HEK293T (cell line): ENCODE results near the gene RANBP3L.

Source experiments
- CTCF ChIA-PET: fragments of 350-600 bp; formaldehyde crosslinking; extraction: SDS; loops from one replicate; lab custom pipeline; 2021; ENCODE audit warnings: antibody characterized with exemption, inconsistent platforms; lab: Yijun Ruan, JAX
- POLR2A ChIA-PET: fragments of 350-600 bp; formaldehyde crosslinking; extraction: SDS; loops from one replicate; lab custom pipeline; 2020; ENCODE audit warnings: antibody characterized with exemption, inconsistent platforms; lab: Yijun Ruan, JAX
- DNase-seq: peaks from one replicate; pipeline ENCODE4 v3.0.0; 2012; ENCODE audit warnings: mixed read lengths; ENCODE audit errors: extremely low spot score
- ARNT ChIP-seq: fragments of 450-650 bp; IDR thresholded peaks from 2 replicates; pipeline ENCODE4 v1.6.1; 2017; ENCODE audit warnings: mild to moderate bottlenecking
- BHLHE40 ChIP-seq: fragments of 450-650 bp; IDR thresholded peaks from 2 replicates; pipeline ENCODE4 v1.6.1; 2016; ENCODE audit warnings: mild to moderate bottlenecking, moderate library complexity, borderline replicate concordance
- CTBP1 ChIP-seq: fragments of 450-650 bp; IDR thresholded peaks from 2 replicates; pipeline ENCODE4 v1.6.1; 2016; ENCODE audit warnings: borderline replicate concordance
- ELF4 ChIP-seq: fragments of 450-650 bp; IDR thresholded peaks from 2 replicates; pipeline ENCODE4 v1.6.1; 2017; ENCODE audit warnings: antibody characterized with exemption
- FOXA1 ChIP-seq: fragments of 450-650 bp; IDR thresholded peaks from 2 replicates; pipeline ENCODE4 v1.6.1; 2016; ENCODE audit warnings: mild to moderate bottlenecking
- FOXK2 ChIP-seq: fragments of 450-650 bp; IDR thresholded peaks from 2 replicates; pipeline ENCODE4 v1.6.1; 2016; ENCODE audit warnings: mild to moderate bottlenecking
- FOXM1 ChIP-seq: fragments of 450-650 bp; IDR thresholded peaks from 2 replicates; pipeline ENCODE4 v1.6.1; 2017; ENCODE audit warnings: mild to moderate bottlenecking, borderline replicate concordance
- HDGF ChIP-seq: fragments of 450-650 bp; IDR thresholded peaks from 2 replicates; pipeline ENCODE4 v1.6.1; 2017; ENCODE audit warnings: antibody characterized with exemption, borderline replicate concordance
- L3MBTL2 ChIP-seq: fragments of 450-650 bp; conservative IDR thresholded peaks from 2 replicates; pipeline ENCODE4 v1.6.1; 2016; ENCODE audit warnings: mild to moderate bottlenecking
- LEF1 ChIP-seq: fragments of 450-650 bp; IDR thresholded peaks from 2 replicates; pipeline ENCODE4 v1.6.1; 2017; ENCODE audit warnings: mild to moderate bottlenecking, borderline replicate concordance
- NFRKB ChIP-seq: fragments of 450-650 bp; IDR thresholded peaks from 2 replicates; pipeline ENCODE4 v1.6.1; 2016; ENCODE audit warnings: mild to moderate bottlenecking, moderate library complexity
- SP1 ChIP-seq: fragments of 450-650 bp; IDR thresholded peaks from 2 replicates; pipeline ENCODE4 v1.6.1; 2017
- SUZ12 ChIP-seq: fragments of 450-650 bp; IDR thresholded peaks from 2 replicates; pipeline ENCODE4 v1.6.1; 2016; ENCODE audit warnings: mild to moderate bottlenecking
- TARDBP ChIP-seq: fragments of 450-650 bp; IDR thresholded peaks from 2 replicates; pipeline ENCODE4 v1.6.1; 2016
- ZNF384 ChIP-seq: fragments of 450-650 bp; IDR thresholded peaks from 2 replicates; pipeline ENCODE4 v1.6.1; 2016
- TF ChIP-seq, protein P1 (sequence below): fragments of 450-650 bp; IDR thresholded peaks from 2 replicates; pipeline ENCODE4 v1.6.1; 2016

RANBP3L gene

DNA sequence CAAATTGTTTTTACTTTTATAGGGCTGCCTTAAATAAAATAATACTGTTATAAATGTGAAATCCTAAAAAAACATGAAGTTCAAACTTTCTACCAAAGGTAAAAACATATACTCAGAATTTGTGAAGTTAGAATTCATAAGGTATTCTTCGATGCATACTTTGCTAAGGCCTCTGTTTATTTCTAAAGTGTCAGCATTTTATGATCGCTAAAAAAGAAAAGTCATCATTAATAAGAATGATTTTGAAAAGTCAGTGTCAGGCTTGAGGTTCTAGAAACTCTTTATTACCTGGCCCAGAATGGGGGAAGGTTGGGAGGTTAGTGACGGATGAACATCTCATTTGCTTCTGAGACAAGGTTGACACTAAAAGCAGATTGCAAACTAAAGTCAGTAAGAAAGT lies 33.8 kb downstream of the RANBP3L start:
- TF ChIP-seq HDGF (no peak), TARDBP (no peak), ZNF384 (no peak), ELF4 (no peak), L3MBTL2 (no peak), ARNT (no peak), FOXA1 (no peak), CTBP1 (no peak), LEF1 (no peak)
- no peak for DNase-seq
- CTCF ChIA-PET = interaction anchor here (0.6 to 1.4 kb wide), 3 partner anchors 38 to 273 kb away, joined by 3 to 4 read pairs (median 3); no protein-coding TSS in a partner anchor
- POLR2A ChIA-PET = no interaction called here

DNA sequence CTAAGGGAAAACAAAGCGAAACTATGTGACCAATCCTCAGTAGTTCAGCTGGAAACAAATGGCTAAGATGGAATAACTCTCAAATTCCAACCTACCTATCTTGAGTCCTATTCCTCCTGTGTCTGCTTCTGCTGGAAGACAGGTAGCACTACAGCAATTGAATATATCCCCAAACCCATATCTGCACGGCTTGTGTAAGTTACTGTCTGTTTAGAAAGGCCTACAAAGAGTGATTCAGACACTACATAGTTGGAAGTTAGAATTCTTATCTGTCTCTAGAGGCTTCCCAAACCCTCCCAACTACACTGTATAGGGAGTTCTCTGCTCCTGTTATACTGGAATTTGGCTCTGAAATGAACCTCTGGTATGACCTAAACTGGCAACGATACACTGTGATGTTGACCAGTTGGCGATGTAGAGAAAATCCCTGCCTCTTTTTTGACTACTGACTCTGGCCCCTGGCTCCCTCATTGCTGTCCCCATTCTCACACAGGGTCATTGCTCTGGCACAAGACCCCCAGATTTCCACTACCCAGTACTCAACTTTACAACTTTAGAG lies 37.4 kb downstream of the RANBP3L start:
- TF ChIP-seq L3MBTL2 (no peak), FOXA1 (no peak), TARDBP (no peak)
- TF ChIP-seq, protein P1, sequence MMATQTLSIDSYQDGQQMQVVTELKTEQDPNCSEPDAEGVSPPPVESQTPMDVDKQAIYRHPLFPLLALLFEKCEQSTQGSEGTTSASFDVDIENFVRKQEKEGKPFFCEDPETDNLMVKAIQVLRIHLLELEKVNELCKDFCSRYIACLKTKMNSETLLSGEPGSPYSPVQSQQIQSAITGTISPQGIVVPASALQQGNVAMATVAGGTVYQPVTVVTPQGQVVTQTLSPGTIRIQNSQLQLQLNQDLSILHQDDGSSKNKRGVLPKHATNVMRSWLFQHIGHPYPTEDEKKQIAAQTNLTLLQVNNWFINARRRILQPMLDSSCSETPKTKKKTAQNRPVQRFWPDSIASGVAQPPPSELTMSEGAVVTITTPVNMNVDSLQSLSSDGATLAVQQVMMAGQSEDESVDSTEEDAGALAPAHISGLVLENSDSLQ = no peak
- POLR2A ChIA-PET = no interaction called here
- no peak for DNase-seq
- CTCF ChIA-PET = interaction anchor here (0.6 to 2.1 kb wide), 4 partner anchors 18 to 112 kb away, joined by 4 to 18 read pairs (median 5); partner anchors contain the start of genes LMBRD2, RANBP3L and SKP2

DNA sequence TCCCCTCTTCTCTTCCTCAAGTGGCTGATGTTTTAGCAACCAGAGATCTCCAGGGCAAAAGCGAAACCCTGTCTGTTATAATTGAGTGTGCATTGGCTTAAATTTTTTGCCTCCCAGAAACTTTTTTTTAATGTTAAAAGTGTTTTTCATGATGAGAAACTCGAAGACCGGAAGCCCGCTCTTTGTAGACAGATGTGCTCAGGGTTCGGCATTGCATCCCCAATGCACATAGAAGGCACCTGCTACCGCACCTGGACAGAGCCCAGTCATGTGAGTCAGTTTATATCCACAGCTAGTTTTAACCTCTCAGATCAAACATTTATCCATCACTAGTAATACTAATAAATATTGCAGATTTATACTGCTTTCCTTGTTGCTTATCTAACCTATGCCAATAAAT lies 40.5 kb downstream of the RANBP3L start:
- POLR2A ChIA-PET = no interaction called here
- TF ChIP-seq FOXA1 = no peak
- TF ChIP-seq FOXK2 = no peak
- no peak for TF ChIP-seq ARNT
- no peak for TF ChIP-seq TARDBP
- TF ChIP-seq FOXM1 = no peak
- no peak for TF ChIP-seq HDGF
- TF ChIP-seq ZNF384 = no peak
- no peak for TF ChIP-seq CTBP1
- no peak for TF ChIP-seq BHLHE40
- no peak for TF ChIP-seq ELF4
- TF ChIP-seq LEF1 = no peak
- no peak for TF ChIP-seq SUZ12
- no peak for TF ChIP-seq NFRKB
- TF ChIP-seq, protein P1 = no peak
- TF ChIP-seq L3MBTL2 = no peak
- TF ChIP-seq SP1 = no peak
- CTCF ChIA-PET = interaction anchor here (1.3 to 2.5 kb wide), 2 partner anchors 19 to 45 kb away, joined by 3 to 8 read pairs; partner anchors contain the start of gene NADK2
- DNase-seq = no peak

DNA sequence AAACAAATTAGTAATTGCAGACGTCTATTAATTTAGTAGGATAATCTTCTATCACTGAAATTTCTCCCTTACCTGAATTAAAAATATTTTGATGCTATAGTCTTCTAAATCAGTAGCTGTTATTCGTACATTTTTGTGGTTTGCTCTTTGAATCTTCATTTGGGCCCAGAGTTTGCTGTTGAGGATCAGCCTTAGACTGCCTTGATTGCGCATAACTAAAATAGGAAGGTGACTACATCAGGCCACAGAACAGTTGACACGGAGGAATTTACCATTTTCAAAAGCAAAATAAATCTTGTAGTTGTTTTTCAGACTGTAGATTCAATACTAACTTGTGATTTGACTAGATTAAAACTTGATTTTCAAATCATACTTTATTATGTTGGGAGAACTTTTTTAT lies 48.1 kb downstream of the RANBP3L start:
- ChIA-PET CTCF (interaction anchor here (1.5 kb wide), 1 partner anchor 12 kb away, joined by 6 read pairs; the partner anchor contains the start of gene NADK2), POLR2A (interaction anchor here (2.8 kb wide), 1 partner anchor 12 kb away, joined by 19 read pairs; the partner anchor contains the start of gene NADK2)
- no peak for TF ChIP-seq CTBP1
- no peak for TF ChIP-seq HDGF
- TF ChIP-seq ZNF384 = no peak
- no peak for TF ChIP-seq NFRKB
- no peak for TF ChIP-seq FOXM1
- no peak for TF ChIP-seq BHLHE40
- no peak for TF ChIP-seq SP1
- TF ChIP-seq, protein P1 = no peak
- no peak for TF ChIP-seq FOXA1
- TF ChIP-seq LEF1 = no peak
- TF ChIP-seq FOXK2 = no peak
- no peak for TF ChIP-seq SUZ12
- no peak for TF ChIP-seq ELF4
- TF ChIP-seq ARNT = no peak
- TF ChIP-seq TARDBP = no peak
- no peak for TF ChIP-seq L3MBTL2
- no peak for DNase-seq

DNA sequence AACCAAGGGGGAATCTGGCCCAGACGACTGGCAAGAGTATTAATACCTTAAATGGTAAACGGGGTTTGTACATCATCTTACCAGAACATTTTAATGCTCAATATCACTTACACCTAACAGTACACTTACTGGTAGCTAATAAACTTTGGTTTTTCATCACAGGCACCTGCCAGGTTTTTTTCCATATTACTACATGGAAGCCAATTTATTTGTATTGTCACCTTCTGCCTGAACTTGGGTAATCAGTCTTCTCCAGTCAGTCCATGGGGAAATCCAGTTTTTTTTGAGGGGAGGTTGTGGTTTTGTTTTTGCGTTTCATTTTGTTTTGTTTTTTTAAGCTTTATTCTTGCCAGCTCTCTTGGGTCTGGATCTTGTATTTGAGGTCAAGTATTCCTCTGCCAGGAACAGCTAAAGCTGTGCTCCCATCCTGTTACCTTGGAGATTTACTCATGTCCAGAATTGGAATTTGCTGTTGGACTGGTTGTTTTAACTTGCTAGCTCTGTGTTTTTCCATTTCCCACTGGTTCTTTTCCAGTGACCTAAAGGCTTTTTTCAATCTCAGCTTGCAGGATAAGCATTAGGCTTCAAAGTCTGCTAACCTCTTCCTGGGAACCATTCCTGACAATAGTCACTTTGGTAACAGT lies 48.9 kb downstream of the RANBP3L start:
- ChIA-PET CTCF (interaction anchor here (1.5 kb wide), 1 partner anchor 11 kb away, joined by 6 read pairs; the partner anchor contains the start of gene NADK2), POLR2A (interaction anchor here (2.8 kb wide), 1 partner anchor 11 kb away, joined by 19 read pairs; the partner anchor contains the start of gene NADK2)
- no peak for DNase-seq
- TF ChIP-seq FOXM1 = no peak
- no peak for TF ChIP-seq L3MBTL2
- TF ChIP-seq FOXK2 = no peak
- no peak for TF ChIP-seq ELF4

DNA sequence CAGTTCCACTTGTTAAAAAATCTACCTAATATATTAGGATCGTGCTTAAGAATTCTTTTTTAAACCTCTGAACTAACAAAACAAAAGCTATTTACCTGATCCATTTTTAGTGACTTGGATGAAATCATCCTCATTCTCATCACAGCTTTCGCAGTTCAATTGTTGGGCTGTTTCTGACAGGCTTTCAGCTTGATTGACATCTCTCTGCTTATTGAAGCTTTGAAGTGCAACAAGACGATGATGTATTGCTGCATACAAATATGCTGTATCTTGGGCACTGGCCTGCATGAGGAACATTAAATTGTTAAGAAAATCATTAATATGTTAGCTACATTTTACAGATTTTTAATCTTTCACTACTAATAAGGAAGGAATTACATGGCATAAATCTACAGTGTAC lies 50.5 kb downstream of the RANBP3L start:
- ChIA-PET POLR2A (interaction anchor here (2.8 kb wide), 1 partner anchor 9 kb away, joined by 19 read pairs; the partner anchor contains the start of gene NADK2), CTCF (interaction anchor here (0.6 to 2.2 kb wide), 3 partner anchors 10 to 20 kb away, joined by 3 to 9 read pairs (median 4); partner anchors contain the start of gene NADK2)
- DNase-seq = no peak
- TF ChIP-seq L3MBTL2 (no peak), ELF4 (no peak), HDGF (no peak)
- TF ChIP-seq, protein P1 = peak; percentile 72
